Effector CD8-positive, alpha-beta T cell (primary cell): ENCODE data around the gene KMT2E.
"Not testable (repeated sequence)": the region's sequence is repeated elsewhere in the genome, so short reads cannot be mapped to it uniquely, and the experiment has no call there.

ENCODE experiments used
- DNase-seq: peaks from one replicate; lab custom pipeline; 2025; lab: John Stamatoyannopoulos, UW

KMT2E gene

GRCh38 chr7:104983076-104983577 lies 30.9 kb upstream of the KMT2E start:
- DNase-seq: no peak

- peak; percentile 70 for DNase-seq
Observed at GRCh38 chr7:104983578-104984539, 30.1 kb upstream of the KMT2E start.

GRCh38 chr7:104984585-104985258 lies 29.3 kb upstream of the KMT2E start:
- no peak for DNase-seq

- no peak for DNase-seq
Observed at GRCh38 chr7:104985259-104985617, 28.8 kb upstream of the KMT2E start.

GRCh38 chr7:104986628-104987259 lies 27.3 kb upstream of the KMT2E start:
- no peak for DNase-seq

- DNase-seq: not testable (repeated sequence)
Observed at GRCh38 chr7:104987403-104987802, 26.6 kb upstream of the KMT2E start.

GRCh38 chr7:104990983-104991382 lies 23.0 kb upstream of the KMT2E start:
- DNase-seq: no peak

- no peak for DNase-seq
Observed at GRCh38 chr7:104992306-104992705, 21.7 kb upstream of the KMT2E start.

- no peak for DNase-seq
Observed at GRCh38 chr7:104993217-104993862, 20.7 kb upstream of the KMT2E start.

GRCh38 chr7:104998040-104998752 lies 15.8 kb upstream of the KMT2E start:
- no peak for DNase-seq

GRCh38 chr7:105000200-105000599 lies 13.8 kb upstream of the KMT2E start:
- no peak for DNase-seq

- no peak for DNase-seq
Observed at GRCh38 chr7:105000927-105001336, 13.1 kb upstream of the KMT2E start.

- DNase-seq: no peak
Observed at GRCh38 chr7:105001652-105002184, 12.3 kb upstream of the KMT2E start.

- no peak for DNase-seq
Observed at GRCh38 chr7:105003275-105003674, 10.7 kb upstream of the KMT2E start.

GRCh38 chr7:105003872-105004510 lies 10.0 kb upstream of the KMT2E start:
- no peak for DNase-seq

GRCh38 chr7:105005006-105005405 lies 9.0 kb upstream of the KMT2E start:
- not testable (repeated sequence) for DNase-seq

- not testable (repeated sequence) for DNase-seq
Observed at GRCh38 chr7:105005486-105005885, 8.5 kb upstream of the KMT2E start.

- DNase-seq: no peak
Observed at GRCh38 chr7:105006367-105007136, 7.5 kb upstream of the KMT2E start.

- DNase-seq: no peak
Observed at GRCh38 chr7:105007298-105007697, 6.7 kb upstream of the KMT2E start.
